ENCODE measurements around the gene GOLGA2. TPM values are rescaled to one million over a fixed set of nuclear protein-coding genes. Genes with fewer than 3 reads are reported as not detected.
"Not testable (repeated sequence)": the region's sequence is repeated elsewhere in the genome, so short reads cannot be mapped to it uniquely, and the experiment has no call there.

GOLGA2 gene
- total RNA-seq, 1 donor from 2014 or later = 35.9 TPM

GRCh38 chr9:128280084-128280622 is 4.3 kb upstream of the GOLGA2 start:
- TF ChIP-seq, protein P1, sequence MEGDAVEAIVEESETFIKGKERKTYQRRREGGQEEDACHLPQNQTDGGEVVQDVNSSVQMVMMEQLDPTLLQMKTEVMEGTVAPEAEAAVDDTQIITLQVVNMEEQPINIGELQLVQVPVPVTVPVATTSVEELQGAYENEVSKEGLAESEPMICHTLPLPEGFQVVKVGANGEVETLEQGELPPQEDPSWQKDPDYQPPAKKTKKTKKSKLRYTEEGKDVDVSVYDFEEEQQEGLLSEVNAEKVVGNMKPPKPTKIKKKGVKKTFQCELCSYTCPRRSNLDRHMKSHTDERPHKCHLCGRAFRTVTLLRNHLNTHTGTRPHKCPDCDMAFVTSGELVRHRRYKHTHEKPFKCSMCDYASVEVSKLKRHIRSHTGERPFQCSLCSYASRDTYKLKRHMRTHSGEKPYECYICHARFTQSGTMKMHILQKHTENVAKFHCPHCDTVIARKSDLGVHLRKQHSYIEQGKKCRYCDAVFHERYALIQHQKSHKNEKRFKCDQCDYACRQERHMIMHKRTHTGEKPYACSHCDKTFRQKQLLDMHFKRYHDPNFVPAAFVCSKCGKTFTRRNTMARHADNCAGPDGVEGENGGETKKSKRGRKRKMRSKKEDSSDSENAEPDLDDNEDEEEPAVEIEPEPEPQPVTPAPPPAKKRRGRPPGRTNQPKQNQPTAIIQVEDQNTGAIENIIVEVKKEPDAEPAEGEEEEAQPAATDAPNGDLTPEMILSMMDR (conservative IDR thresholded peaks at IDR 0.05; ENCODE audit: low read depth, low read length) = no peak
- DNase-seq (ENCODE audit: low read depth) = no peak
- no peak overlapping the region for H3K4me3 ChIP-seq (ENCODE audit: low read depth, low read length)

DNA sequence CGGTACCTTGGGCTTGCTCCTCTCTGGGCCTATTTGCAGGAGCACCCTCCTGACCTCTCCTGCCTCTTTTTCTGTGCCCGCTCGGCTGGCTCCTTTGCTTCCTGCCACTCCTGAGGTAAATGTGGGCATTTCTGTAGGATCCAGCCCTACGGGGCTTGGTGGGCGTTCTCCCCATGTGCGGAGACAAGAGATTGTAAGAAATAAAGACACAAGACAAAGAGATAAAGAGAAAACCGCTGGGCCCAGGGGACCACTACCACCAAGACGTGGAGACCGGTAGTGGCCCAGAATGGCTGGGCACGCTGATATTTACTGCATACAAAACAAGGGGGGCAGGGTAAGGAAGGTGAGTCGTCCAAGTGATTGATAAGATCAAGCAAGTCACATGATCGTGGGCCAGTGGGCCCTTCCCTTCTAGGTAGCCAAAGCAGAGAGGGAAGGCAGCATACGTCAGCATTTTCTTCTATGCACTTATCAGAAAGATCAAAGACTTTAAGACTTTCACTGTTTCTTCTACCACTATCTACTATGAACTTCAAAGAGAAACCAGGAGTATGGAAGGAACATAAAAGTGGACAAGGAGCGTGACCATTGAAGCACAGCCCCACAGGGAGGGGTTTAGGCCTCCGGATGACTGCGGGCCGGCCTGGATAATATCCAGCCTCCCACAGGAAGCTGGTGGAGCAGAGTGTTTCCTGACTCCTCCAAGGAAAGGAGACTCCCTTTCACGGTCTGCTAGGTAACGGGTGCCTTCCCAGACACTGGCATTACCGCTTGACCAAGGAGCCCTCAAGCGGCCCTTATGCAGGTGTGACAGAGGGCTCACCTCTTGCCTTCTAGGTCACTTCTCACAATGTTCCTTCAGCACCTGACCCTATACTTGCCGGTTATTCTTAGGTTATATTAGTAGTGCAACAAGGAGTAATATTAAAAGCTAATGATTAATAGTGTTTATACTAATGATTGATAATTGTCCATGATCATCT is 3.6 kb upstream of the GOLGA2 start:
- DNase-seq (ENCODE audit: low read depth); H3K4me3 ChIP-seq (ENCODE audit: low read depth, low read length): not testable (repeated sequence)

- DNase-seq (ENCODE audit: low read depth) = no peak
- H3K4me3 ChIP-seq (ENCODE audit: low read depth, low read length) = peak overlapping the region; percentile 100
- TF ChIP-seq, protein P1 (conservative IDR thresholded peaks at IDR 0.05; ENCODE audit: low read depth, low read length) = no peak
Measured at GRCh38 chr9:128276574-128277270, 915 bp upstream of the GOLGA2 start.

- H3K4me3 ChIP-seq (ENCODE audit: low read depth, low read length) = peak within 1 kb of the TSS; percentile 100
- TF ChIP-seq, protein P1 (conservative IDR thresholded peaks at IDR 0.05; ENCODE audit: low read depth, low read length) = no peak
- DNase-seq (ENCODE audit: low read depth) = peak; percentile 79
Measured at GRCh38 chr9:128276008-128276573, 284 bp upstream of the GOLGA2 start, which contains the start of gene SWI5. TSS of gene SWI5 (plus strand) at chr9:128276276.

DNA sequence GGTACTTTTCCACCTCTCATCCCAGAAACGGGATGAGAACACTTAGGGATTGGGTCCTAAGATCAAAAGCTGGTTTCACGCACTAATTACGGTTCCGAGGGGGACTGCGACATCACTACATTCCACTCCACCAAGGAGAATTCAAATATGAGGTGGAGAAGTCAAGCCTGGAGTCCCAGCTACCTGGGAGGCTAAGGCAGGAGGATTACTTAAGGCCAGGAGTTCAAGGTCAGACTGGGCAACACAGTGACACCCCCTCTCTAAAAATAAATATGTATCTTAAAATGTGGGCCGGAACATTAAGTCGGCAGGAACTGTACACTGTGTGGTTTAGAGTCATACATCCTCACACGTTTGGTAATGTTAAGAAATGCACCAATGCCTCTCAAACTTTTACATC is 1.6 kb downstream of the GOLGA2 start:
- H3K4me3 ChIP-seq (ENCODE audit: low read depth, low read length) = peak overlapping the region; percentile 100
- TF ChIP-seq, protein P1 (conservative IDR thresholded peaks at IDR 0.05; ENCODE audit: low read depth, low read length) = no peak
- DNase-seq (ENCODE audit: low read depth) = no peak

DNA sequence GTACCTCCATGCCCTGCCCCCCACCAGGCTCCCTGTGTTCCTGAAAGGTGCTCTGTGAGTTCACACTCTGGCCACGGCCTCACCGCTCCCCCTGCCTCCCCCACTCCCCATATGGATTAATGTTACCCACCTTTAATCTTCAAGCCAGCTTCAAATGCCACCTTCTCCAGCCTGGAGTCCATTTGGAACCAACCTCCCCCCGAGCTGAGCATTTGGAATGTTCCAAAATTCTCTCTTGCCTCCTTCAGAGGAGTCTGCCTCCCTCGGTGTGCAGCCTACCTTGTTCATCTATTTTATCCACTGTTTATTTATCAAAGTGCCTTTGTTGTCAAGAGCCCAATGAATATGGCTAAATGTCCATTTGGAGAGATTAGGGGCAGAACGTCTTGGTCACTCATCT is 4.3 kb downstream of the GOLGA2 start:
- no peak for DNase-seq (ENCODE audit: low read depth)
- TF ChIP-seq, protein P1 (conservative IDR thresholded peaks at IDR 0.05; ENCODE audit: low read depth, low read length) = no peak
- H3K4me3 ChIP-seq (ENCODE audit: low read depth, low read length) = no peak overlapping the region

DNA sequence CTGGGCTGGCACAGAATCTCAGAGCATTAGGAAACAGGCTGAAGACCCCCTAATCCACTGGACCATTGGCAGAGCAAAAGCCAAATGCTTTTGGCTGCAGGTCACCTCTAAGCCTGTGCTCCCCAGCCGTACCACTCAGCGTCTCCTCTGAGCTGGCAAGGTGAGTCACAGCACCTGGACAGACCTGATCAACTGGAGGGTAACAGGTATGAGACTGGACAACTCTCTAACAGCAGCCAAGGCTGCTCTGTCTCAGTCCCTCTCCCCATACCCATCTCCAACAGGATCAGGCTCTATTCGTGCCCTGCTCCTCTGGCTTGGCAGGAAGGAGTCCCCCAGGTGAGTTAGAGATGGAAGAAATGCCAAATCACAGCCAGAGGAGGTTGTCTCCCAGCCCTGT is 4.7 kb downstream of the GOLGA2 start:
- DNase-seq (ENCODE audit: low read depth) = no peak
- TF ChIP-seq, protein P1 (conservative IDR thresholded peaks at IDR 0.05; ENCODE audit: low read depth, low read length) = no peak

More for the DNA sequence above, 4.7 kb downstream of the GOLGA2 start:
- no peak overlapping the region for H3K4me3 ChIP-seq (ENCODE audit: low read depth, low read length)

All from epithelial cell of proximal tubule (primary cell).